Mesodermal cell (in vitro differentiated cells): ENCODE results near the gene TWF2.

ENCODE experiments used
- H3K27ac ChIP-seq: 2 replicates; pipeline ENCODE4 v1.7.0; 2013; ENCODE audit warnings: mild to moderate bottlenecking, low read depth, low read length, moderate library complexity; ENCODE audit not compliant: severe bottlenecking
- H3K36me3 ChIP-seq: 2 replicates; pipeline ENCODE4 v1.7.1; 2013; ENCODE audit warnings: mild to moderate bottlenecking, low read length, moderate library complexity; ENCODE audit not compliant: control insufficient read depth, insufficient read depth
- H3K4me1 ChIP-seq: one replicate; pipeline ENCODE4 v1.7.1; 2013; ENCODE audit warnings: mild to moderate bottlenecking, low read length; ENCODE audit not compliant: insufficient read depth, control insufficient read depth, poor library complexity, severe bottlenecking
- H3K4me3 ChIP-seq: 2 replicates; pipeline ENCODE4 v1.7.0; 2013; ENCODE audit warnings: low read length, control low read depth, mild to moderate bottlenecking; ENCODE audit not compliant: insufficient read depth, poor library complexity, severe bottlenecking; ENCODE audit errors: extremely low read depth
- H3K9me3 ChIP-seq: 2 replicates; pipeline ENCODE4 v1.7.1; 2013; ENCODE audit warnings: mild to moderate bottlenecking, low read length, moderate library complexity; ENCODE audit not compliant: control insufficient read depth
- WGBS, 2 experiments: methylation state at CpG; one replicate each; pipeline ENCODE4 v1.1.5; 2013; ENCODE audit warnings: missing lambda C conversion rate in 2 of 2; ENCODE audit not compliant: insufficient coverage in 2 of 2; 5-methylcytosine and 5-hydroxymethylcytosine counted together

TWF2 gene

DNA sequence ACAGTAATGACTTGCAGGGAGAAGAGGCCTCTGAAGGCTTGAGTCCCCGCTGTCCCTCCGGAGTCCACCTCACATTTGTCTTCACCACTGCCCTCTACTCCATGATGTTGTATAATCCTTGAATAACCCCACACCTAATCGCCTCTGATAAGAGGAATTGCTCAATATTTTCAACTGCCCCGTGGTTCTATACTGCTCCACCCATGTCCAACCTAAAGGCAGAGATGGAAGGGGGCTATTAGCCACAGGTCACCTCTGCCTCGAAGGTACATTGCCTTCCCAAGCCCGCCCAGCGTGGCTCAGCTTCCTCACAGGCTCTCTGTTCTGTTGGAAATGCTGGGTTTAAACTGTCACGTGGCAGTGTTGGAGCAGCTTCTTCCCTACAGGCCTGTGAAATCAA, 26.0 kb downstream of the TWF2 start:
- peaks cover 80% of the 10 kb centered on the region for H3K36me3 ChIP-seq
- H3K4me3 ChIP-seq: no peak overlapping the region
- no peaks in the 10 kb centered on the region for H3K9me3 ChIP-seq
- no peak overlapping the region for H3K27ac ChIP-seq
- 84 to 100% methylated on average over 3 to 6 of the region's 8 CpGs for WGBS, 2 experiments
- H3K4me1 ChIP-seq: peaks cover 13% of the 10 kb centered on the region

- Histone ChIP-seq H3K4me3 (no peak overlapping the region), H3K9me3 (no peaks in the 10 kb centered on the region), H3K4me1 (no peaks in the 10 kb centered on the region), H3K27ac (no peak overlapping the region), H3K36me3 (peaks cover 93% of the 10 kb centered on the region)
- WGBS, 2 experiments: 98% methylated on average over 16 to 17 of the region's 18 CpGs
Observed at GRCh38 chr3:52211268-52211891, 27.6 kb downstream of the TWF2 start.

- Histone ChIP-seq H3K27ac (no peak overlapping the region), H3K36me3 (peaks cover 97% of the 10 kb centered on the region), H3K4me3 (no peak overlapping the region), H3K9me3 (no peaks in the 10 kb centered on the region), H3K4me1 (no peaks in the 10 kb centered on the region)
- WGBS, 2 experiments: 88 to 90% methylated on average over 1 to 2 of the region's 6 CpGs
Observed at GRCh38 chr3:52210550-52211046, 28.4 kb downstream of the TWF2 start.

GRCh38 chr3:52210037-52210436, 28.9 kb downstream of the TWF2 start:
- no peaks in the 10 kb centered on the region for H3K9me3 ChIP-seq
- peaks cover 97% of the 10 kb centered on the region for H3K36me3 ChIP-seq
- H3K4me1 ChIP-seq: no peaks in the 10 kb centered on the region
- no peak overlapping the region for H3K4me3 ChIP-seq
- H3K27ac ChIP-seq: no peak overlapping the region

- 86 to 100% methylated on average over 2 of the region's 4 CpGs for WGBS, 2 experiments
- H3K4me1 ChIP-seq: no peaks in the 10 kb centered on the region
- no peak overlapping the region for H3K4me3 ChIP-seq
- no peak overlapping the region for H3K27ac ChIP-seq
- peaks cover 97% of the 10 kb centered on the region for H3K36me3 ChIP-seq
- no peaks in the 10 kb centered on the region for H3K9me3 ChIP-seq
Observed at GRCh38 chr3:52208556-52208955, 30.4 kb downstream of the TWF2 start.

DNA sequence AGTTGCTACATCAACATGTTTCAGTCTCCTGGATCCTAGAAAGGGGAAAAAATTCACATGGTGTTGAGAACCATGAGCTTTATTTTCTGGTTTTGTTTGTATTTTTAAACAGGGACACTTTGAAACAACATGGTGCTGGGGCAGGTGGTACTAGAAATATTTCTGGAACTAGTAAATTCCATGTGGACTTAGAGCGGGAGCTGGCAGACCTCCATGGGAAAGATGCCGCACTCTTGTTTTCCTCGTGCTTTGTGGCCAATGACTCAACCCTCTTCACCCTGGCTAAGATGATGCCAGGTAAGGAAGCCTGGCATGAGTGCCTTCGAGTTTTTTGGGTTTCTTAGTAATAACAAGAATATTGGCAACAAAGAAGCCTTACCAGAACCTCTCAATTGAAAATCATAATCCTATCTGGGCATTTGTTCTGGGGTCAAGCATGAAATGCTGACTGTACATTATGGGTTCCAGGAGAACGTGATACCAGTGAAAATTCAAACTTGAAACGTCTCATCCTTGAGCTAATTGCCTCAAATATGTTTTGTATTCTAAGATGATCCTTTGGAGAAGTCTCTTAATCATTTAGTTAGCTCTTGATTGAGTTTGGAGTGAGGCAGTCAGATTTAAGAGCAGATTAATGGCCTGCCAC, 33.1 kb downstream of the TWF2 start:
- Histone ChIP-seq H3K27ac (no peak overlapping the region), H3K9me3 (no peaks in the 10 kb centered on the region), H3K4me3 (no peak overlapping the region), H3K36me3 (peaks cover 96% of the 10 kb centered on the region), H3K4me1 (peaks cover 3% of the 10 kb centered on the region)
- WGBS, 2 experiments: 85 to 92% methylated on average over 3 to 5 of the region's 6 CpGs

- no peak overlapping the region for H3K4me3 ChIP-seq
- WGBS, 2 experiments: 93 to 97% methylated on average over 6 to 8 of the region's 10 CpGs
- H3K4me1 ChIP-seq: peaks cover 7% of the 10 kb centered on the region
- no peak overlapping the region for H3K27ac ChIP-seq
- H3K36me3 ChIP-seq: peaks cover 95% of the 10 kb centered on the region
- no peaks in the 10 kb centered on the region for H3K9me3 ChIP-seq
Observed at GRCh38 chr3:52204337-52205073, 34.5 kb downstream of the TWF2 start.

DNA sequence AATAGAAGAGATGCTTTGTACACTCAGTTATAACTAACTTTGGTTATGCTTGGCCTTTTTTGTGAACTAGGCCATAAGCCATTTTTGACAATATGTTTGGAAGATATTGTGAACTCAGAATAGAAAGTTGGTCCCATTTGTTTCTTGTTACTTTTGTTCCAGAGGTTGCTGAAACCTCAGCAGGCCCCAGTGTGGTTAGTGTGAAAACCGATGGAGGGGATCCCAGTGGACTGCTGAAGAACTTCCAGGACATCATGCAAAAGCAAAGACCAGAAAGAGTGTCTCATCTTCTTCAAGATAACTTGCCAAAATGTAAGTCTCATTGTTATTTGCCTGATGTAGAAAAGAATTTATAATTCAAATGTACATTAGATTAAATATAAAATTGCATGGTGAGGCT, 35.3 kb downstream of the TWF2 start:
- 100% methylated on average over 1 of the region's 1 CpG for WGBS, 2 experiments
- Histone ChIP-seq H3K36me3 (peaks cover 94% of the 10 kb centered on the region), H3K27ac (no peak overlapping the region), H3K4me3 (no peak overlapping the region), H3K9me3 (no peaks in the 10 kb centered on the region), H3K4me1 (peaks cover 15% of the 10 kb centered on the region)

GRCh38 chr3:52202384-52203077, 36.4 kb downstream of the TWF2 start:
- H3K36me3 ChIP-seq: peaks cover 82% of the 10 kb centered on the region
- no peaks in the 10 kb centered on the region for H3K9me3 ChIP-seq
- H3K4me3 ChIP-seq: no peak overlapping the region
- H3K27ac ChIP-seq: no peak overlapping the region
- H3K4me1 ChIP-seq: peaks cover 15% of the 10 kb centered on the region
- WGBS, 2 experiments: 100% methylated on average over 2 of the region's 4 CpGs

DNA sequence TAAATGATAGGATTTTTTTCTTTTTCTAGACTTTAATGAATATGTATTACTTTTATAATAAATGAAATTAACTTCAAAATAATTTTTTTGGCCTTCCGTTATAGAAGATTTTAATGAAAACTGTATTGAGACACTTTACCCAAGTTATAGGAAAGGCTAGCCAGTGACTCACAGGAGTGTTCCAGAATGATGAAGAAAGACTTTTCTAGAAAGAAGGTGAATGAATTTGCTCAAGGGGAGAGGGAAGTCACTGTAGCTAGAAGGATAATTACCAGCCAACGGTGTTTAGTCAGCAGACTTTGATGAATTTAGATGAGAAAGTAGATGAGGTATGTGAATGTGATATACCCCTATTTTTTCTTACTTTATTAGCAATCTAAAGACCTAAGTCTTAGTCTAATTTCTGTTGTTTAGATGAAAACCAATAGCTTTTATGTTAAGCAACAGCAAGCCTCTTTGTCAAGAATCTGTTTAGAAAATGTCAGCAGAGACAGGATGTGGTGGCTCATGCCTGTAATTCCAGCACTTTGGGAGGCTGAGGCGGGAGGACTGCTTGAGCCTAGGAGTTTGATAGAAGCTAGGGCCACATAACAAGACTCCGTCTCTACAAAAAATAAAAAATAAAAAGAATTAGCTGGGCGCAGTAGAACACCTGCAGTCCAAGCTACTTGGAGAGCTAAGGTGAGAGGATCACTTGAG, 37.8 kb downstream of the TWF2 start:
- peaks cover 71% of the 10 kb centered on the region for H3K36me3 ChIP-seq
- no peak overlapping the region for H3K4me3 ChIP-seq
- WGBS, 2 experiments: 100% methylated on average over 1 to 2 of the region's 5 CpGs
- no peak overlapping the region for H3K27ac ChIP-seq
- peaks cover 15% of the 10 kb centered on the region for H3K4me1 ChIP-seq
- no peaks in the 10 kb centered on the region for H3K9me3 ChIP-seq
